GM12873 (cell line): ENCODE results near the gene APBB2.

Experiments used
- TF ChIP-seq, protein P1 (sequence below): IDR thresholded peaks from 2 replicates; pipeline ENCODE4 v1.5.1; 2012; ENCODE audit warnings: low read depth, mild to moderate bottlenecking, moderate library complexity, low read length, control low read depth; ENCODE audit not compliant: insufficient read depth; ENCODE audit errors: missing control alignments

APBB2 gene

DNA sequence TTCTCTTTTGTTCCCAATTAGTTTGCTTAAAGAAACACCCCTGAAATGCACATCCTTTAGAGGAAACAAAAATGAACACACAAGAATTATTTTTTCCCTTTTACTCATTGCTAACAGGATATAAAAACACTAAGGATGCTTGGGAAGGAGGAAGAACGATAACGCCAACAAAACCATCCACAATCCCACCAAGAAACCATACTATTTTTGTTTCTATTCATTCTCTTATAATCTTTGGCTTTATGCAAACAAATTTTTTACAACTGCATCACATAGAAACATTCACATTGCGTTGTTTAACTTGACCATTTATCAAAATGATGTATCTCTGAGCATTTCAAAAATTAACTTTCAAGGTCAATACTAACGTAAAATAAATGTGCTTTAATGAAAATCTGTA, 12.0 kb downstream of the APBB2 start:
- TF ChIP-seq, protein P1, sequence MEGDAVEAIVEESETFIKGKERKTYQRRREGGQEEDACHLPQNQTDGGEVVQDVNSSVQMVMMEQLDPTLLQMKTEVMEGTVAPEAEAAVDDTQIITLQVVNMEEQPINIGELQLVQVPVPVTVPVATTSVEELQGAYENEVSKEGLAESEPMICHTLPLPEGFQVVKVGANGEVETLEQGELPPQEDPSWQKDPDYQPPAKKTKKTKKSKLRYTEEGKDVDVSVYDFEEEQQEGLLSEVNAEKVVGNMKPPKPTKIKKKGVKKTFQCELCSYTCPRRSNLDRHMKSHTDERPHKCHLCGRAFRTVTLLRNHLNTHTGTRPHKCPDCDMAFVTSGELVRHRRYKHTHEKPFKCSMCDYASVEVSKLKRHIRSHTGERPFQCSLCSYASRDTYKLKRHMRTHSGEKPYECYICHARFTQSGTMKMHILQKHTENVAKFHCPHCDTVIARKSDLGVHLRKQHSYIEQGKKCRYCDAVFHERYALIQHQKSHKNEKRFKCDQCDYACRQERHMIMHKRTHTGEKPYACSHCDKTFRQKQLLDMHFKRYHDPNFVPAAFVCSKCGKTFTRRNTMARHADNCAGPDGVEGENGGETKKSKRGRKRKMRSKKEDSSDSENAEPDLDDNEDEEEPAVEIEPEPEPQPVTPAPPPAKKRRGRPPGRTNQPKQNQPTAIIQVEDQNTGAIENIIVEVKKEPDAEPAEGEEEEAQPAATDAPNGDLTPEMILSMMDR = no peak

DNA sequence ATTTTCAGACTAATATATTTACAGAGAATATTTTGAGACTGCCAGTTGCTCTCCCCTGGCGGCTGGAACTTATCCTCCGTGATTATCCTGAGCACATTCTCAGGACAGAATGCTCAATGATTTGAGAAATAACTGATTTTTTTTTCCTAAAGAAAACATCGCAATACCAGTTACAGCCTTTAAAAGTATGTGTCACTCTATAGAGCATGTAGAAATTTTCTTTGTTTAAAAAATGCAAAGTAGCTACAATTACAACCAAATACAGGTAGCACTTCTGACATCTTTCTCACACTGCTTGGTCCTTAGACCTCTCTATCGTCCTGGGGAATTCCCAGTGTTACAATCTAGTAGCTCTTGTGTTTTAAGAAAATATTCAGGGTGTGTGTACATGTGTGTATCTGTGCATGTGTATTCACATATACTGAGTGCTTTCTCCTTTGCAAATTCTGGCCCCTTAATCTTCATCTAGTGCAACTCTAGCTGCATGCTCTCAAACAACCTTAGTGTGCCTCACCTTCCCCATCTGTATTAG, 13.8 kb downstream of the APBB2 start:
- TF ChIP-seq, protein P1 = no peak

GRCh38 chr4:41199788-41200187, 14.6 kb downstream of the APBB2 start:
- TF ChIP-seq, protein P1 = no peak

GRCh38 chr4:41197996-41198395, 16.3 kb downstream of the APBB2 start:
- TF ChIP-seq, protein P1 = no peak

DNA sequence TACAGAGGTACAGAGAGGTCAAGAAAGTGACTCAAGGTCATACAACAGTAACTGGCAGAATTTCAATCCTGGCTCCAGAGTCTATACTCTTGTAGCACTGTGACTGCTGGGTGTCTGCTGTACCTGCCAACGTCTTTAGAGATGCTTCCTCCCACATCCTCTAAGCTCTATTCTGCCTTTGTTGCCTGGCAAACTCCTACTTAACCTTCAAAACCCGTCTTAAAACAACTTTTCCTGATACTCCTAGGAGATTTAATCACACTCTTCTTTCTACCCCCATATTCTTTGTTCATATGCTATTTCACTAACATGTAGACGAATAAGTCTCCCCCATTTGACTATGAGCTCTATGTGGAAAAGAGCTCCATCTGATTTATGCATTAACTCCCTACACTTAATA, 16.8 kb downstream of the APBB2 start:
- TF ChIP-seq, protein P1 = no peak

DNA sequence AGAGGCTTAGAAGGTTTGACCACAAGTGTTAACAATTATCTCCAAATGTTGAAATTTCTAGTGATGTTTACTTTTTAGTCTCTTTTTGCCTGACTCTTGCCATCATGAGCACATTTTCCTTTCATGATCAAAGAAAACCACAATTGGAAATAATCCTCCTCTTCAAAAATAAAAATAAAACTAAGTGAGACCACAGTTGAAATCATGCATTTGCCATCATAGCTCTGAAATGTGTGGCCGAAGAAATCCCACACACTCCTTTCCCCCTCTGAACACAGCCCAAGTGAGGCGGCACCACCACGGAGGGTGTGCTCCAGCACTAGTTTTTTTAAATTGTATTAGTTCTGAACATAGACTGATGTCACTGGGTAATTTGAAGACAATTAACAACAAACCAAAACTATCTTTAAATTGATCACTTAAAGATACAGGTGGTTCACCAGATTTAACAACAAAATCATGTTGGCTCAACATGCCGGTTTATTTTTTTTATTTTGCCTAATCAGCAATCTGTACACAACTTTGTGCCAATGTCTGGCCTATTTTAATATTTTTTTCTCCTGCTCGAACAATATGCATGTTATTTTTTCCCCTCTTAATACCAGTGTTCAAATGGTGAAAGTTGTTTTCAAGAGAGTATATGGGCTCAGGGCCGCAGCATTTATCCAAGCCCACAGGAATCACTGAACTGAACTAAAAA, 17.6 kb downstream of the APBB2 start:
- TF ChIP-seq, protein P1 = no peak

DNA sequence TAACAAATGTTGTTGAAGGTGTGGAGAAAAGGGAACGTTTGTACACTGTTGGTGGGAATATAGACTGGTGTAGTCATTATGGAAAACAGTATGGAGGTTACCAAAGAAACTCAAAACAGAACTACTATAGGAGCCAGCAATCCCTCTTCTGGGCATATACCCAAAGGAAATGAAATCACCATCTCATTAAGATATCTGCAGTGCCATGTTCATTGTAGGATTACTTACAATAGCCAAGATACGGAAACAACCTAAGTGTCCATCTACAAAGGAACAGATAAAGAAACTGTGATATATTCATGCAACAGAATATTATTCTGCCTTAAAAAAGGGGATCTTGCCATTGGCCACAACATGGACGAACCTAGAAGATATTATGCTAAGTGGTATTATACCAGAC, 22.2 kb downstream of the APBB2 start:
- TF ChIP-seq, protein P1 = no peak
